LoVo (cell line): ENCODE measurements around the gene KIF6.
"Not testable (repeated sequence)": the region's sequence is repeated elsewhere in the genome, so short reads cannot be mapped to it uniquely, and the experiment has no call there.

Experiments
- DNase-seq: peaks from one replicate; pipeline ENCODE4 v3.0.0-alpha.2; 2016; ENCODE audit warnings: low spot score

Gene KIF6

GRCh38 chr6:39714802-39715201, 10.4 kb downstream of the KIF6 start:
- DNase-seq = no peak

- no peak for DNase-seq
Measured at GRCh38 chr6:39707962-39708683, 17.1 kb downstream of the KIF6 start.

GRCh38 chr6:39706819-39707335, 18.3 kb downstream of the KIF6 start:
- DNase-seq = no peak

DNA sequence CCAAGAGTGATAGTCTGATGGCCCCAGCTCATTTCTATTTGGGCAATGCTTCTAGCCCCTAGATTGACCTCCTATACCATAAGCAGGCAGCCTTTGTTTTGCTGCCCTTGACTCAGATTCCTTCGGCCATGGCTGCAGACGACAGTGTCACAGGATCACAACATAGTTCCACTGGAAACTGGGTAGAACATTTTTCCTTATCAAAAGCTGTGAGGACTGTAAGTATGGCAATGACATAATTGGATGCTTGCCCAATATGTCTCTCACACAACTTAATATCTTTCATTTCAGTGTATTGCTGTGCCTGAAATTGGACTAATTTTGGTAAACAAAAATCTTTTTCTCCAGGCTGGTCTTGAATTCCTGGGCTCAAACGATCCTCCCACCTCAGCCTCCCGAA, 22.9 kb downstream of the KIF6 start:
- no peak for DNase-seq

DNA sequence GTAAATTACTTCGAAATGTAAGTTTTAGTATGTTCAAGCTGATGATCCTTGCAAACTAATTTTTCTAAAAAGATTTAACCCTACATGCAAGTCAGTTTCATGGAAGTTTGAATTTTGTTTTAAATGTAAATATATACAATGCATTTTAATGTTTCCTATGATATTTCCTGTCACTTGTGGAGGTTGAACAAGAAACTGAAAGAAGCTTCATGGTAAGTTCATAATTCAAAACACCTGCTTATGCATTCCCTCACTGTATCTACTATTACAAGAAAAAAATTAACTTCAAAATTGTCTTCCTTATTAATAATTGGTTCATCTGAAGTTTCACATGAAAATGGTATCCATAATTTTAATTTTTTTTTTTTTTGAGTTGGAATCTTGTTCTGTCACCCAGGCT, 24.8 kb downstream of the KIF6 start:
- no peak for DNase-seq

- no peak for DNase-seq
Measured at GRCh38 chr6:39698789-39699188, 26.4 kb downstream of the KIF6 start.

DNA sequence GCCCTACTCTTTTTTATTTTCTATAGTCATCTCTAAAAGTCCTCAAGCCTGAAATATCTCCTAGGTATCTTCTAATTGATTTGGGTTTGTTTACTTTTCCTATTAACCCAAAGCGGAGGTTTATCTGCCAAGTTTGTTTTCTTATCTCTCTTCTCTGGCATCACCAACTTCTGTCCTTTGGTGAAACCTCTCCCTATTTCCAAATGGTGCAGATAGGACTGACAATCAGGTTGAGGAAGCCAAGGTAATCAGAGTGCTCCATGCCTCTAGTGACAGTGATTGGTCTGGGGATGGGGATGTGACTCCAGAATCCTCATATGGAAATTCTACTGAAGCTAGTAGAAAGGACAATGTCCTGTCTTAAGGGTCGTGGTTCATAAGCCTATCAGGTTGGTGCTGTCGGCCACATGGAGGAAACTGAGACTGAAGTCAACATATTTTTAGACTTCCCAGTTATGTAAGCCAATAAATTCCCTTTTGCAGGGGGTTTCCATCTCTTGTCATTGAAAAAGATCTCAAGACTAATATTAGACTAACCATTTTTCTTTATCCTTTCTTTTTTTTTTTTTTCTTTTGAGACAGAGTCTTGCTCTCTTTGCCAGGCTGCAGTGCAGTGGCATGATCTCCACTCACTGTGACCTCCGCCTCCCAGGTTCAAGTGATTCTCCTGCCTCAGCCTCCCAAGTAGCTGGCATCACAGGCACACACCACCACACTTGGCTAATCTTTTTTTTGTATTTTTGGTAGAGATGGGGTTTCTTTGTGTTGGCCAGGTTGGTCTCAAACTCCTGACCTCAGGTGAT, 28.0 kb downstream of the KIF6 start:
- no peak for DNase-seq

DNA sequence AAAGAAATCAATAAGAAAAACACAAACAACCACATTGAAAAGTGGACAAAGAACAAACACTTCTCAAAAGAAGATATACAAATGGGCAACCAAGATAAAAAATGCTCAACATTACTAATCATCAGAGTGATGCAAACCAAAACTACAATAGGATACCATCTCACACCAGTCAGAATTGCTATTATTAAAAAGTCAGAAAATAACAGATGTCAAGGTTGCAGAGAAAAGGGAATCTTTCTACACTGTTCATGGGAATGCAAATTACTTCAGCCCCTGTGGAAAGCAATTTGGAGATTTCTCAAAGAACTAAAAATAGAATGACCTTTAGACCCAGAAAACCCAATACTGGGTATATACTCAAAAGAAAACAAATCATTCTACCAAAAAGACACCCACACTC, 29.8 kb downstream of the KIF6 start:
- no peak for DNase-seq

- DNase-seq = no peak
Measured at GRCh38 chr6:39693206-39693605, 32.0 kb downstream of the KIF6 start.

DNA sequence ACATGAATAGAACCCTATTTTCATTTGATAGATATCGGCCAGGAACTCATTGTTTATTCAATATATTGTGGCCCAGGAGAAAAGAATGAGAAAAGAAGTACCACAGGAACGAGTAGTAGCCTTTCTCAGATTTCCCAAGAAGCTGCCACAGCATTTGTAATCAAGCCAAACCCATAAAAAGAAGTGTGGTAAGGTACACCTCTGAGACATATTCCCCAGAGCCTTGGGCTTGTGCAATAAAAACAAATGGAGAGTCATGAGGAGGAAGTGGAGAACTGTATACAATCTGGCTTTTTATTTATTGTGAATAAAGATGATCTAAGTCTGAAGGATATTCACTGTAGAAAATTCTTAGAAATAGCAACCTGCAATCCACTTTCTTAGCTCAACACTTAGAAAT, 36.7 kb downstream of the KIF6 start:
- no peak for DNase-seq

- no peak for DNase-seq
Measured at GRCh38 chr6:39686976-39687375, 38.2 kb downstream of the KIF6 start.

- no peak for DNase-seq
Measured at GRCh38 chr6:39685938-39686337, 39.3 kb downstream of the KIF6 start.

DNA sequence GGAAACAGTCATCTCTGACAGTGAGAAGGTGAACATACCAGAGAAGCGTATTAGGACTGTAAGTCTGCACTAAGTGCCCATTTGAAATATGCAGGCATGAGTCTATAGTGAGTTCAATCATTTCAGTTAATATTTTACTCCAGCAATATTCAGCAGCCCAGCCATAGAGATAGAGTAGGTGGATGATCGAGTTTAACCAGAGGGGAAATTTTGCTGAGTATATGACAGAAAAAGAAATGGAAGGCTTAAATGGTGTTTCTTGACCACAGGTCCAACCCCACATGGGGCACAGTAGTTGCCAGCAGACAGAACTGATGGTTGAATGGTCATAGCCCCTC, 39.8 kb downstream of the KIF6 start:
- DNase-seq = no peak

DNA sequence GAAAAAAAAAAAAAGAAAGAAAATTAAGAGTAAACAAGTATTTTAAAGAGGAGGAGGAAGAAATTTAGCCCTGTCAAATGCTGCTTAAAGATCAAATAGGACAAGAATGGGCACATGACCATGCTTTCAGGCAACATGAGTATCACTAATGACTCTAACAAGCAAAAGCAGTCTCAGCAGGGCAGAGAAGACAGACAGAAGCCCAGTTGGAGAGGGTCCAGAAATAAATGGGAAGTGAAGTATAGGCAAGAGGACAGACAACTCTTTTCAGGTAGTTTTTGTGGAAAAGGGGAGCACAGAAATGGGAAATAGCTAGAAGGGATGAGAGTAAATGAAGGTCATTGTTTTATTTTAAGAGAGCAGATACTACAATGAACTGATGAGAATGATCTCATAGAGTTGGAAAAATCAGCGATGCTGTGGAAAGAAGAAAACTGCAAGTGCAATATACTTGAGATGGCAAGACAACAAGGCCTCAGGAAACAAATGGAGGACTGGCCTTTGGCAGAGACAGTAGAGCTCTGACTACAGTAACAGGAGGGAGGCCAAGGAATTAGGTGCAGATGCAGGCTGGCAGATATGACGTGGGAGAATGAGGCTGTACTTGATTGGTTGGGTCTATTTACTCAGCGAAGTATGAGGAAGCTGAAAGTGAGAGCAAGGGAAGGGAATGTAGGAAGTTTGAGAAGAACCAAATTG, 40.3 kb downstream of the KIF6 start:
- DNase-seq = no peak

DNA sequence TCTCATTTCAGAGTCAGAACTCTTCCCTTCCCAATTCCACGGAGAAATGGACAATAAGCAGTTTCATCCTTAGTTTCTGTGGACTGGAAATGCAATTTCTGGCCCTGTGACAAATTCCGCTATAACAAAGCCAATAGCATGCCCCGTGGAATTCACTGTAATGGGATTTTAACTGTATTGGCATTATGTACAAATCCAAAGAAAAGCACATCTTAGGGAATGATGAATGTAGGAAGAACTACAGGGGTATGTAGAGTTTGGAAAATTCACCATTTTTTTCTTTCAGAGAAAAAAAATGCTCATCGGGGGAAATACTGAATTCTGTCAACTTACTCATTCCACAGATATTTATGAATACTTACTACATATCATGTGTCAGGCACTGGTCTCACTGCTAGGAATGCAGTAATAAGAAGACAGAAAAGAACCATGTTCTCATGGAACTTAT, 43.5 kb downstream of the KIF6 start:
- DNase-seq = no peak

DNA sequence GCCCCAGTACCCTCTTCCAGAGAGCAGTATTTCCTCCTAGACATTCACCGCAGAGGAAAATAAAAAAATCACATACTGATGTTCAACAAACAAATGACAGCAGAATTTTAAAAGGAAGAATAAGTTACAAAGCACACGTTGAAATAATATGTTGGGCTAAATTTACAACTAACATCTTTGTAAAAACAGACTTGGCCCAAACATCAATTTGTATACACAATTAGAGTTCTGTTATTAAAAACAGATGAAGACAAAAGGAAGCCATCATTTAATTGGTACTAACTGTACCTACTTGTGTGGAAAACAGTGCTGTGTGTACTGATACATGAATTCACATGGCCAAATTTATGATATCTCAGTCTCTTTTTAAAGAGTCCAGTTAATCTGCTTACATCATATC, 46.3 kb downstream of the KIF6 start:
- DNase-seq = no peak

GRCh38 chr6:39677318-39677717, 47.9 kb downstream of the KIF6 start:
- DNase-seq = not testable (repeated sequence)

DNA sequence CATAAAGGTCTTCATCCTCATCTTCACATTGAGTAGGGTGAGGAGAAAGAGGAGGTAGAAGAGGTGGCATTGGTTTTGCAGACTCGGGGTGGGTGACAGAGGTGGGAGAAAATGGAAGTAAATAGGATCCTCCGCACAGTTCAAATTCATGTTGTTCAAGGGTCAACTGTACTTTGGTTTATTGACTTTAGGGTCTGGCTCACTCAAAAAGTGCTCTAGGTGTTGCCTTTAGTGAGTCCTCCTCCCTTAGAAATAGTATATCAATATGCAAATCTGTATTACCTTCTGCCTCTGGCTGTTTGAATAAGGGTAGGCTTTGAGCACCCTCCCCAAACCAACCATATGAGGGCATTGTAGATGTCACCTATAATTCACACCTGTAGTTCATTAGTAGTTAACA, 54.7 kb downstream of the KIF6 start:
- DNase-seq = no peak

- no peak for DNase-seq
Measured at GRCh38 chr6:39669973-39670342, 55.2 kb downstream of the KIF6 start.

DNA sequence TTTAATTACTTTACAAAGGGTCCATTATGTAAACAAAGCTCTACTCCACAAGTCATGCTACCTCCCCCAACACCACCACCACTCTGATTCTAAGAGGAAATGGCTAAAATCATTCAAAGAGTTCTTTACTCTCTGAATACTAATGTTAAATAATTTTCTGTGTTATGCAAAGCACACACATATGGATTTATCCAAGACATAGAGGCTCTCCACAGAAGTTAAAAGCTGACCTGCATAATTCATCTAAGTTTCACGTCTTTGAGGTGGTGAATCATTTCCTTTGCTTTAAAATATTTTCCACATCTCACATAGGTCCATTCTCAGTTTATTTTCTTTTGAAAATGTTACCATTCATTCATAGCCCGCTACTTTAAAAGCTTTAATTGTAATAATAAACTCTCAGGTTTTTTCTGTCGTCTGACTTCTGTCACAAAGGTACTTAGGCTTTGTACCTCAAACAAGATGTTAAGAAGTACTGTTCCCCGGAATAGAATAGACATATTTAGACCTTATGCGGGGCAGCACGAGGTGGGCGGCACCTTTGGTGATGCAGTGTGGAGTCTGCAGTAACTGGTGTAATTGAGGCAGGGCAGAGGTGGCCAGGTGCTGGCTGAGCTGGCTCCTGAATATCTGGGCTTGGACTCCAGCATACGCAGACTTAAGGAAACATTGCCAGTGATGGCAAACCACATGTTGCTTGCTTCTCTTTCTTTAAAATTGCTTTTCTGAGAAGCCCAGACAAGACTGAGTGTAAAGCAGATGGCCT, 55.8 kb downstream of the KIF6 start:
- DNase-seq = no peak

DNA sequence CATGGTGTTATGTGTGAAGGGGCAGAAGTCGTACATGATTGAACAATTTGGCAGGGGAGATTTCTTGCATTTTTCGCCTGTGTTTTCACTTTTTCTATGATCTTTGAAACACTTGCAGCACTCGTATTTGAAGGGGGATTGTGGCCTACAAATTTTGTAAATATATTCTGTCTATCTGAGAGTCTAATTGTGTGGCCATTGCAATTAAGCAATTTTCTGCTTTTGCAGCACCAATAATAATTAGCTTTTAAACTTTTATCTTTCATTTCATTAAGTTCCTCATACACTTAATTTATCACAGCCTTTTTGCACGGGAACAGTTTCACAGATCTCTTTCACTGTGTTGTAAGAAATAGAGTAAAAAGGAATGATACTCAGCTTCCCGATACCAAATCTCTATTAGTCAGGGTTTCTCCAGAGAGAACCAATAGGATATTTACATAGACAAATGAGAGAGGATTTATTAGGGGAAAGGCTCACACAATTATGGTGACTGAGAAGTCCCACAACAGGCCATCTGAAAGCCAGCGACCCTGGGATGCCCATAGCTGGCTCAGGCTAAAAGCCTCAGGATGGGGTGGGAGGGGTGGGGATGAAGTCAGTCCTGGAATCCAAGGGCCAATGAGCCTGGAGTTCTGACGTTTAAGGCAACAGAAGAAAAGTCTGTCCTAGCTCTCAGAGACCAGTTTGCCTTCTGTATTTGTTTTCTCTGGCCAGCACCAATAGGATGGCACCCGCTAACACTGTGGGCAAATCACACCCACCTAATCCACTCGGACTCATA, 58.3 kb downstream of the KIF6 start:
- DNase-seq = no peak
